Right atrium auricular region (tissue), 2 donors: ENCODE results near the gene TIAM1. TPM values are rescaled to one million over a fixed set of nuclear protein-coding genes. Genes with fewer than 3 reads are reported as not detected.

Source experiments
- DNase-seq: peaks from one replicate; pipeline ENCODE4 v3.0.0-alpha.2; 2019; ENCODE audit warnings: low spot score
- H3K27ac ChIP-seq, 2 donors: fragments of 200-600 bp; sonication (generic); 1 replicate in 1 of 2; 2 replicates in 1 of 2; pipeline ENCODE4 v1.5.1; 2016 to 2019
- H3K27me3 ChIP-seq, 2 donors: fragments of 200-600 bp; sonication (generic); one replicate each; pipeline versions ENCODE4 v1.5.1 to v1.6.0; 2017 to 2019
- H3K36me3 ChIP-seq: fragments of 200-600 bp; sonication (generic); one replicate; pipeline ENCODE4 v1.5.1; 2016
- H3K4me1 ChIP-seq, 2 donors: fragments of 200-600 bp; sonication (generic); one replicate each; pipeline versions ENCODE4 v1.5.1 to v1.6.0; 2017 to 2019
- H3K4me3 ChIP-seq, 2 donors: fragments of 200-600 bp; sonication (generic); 1 replicate in 1 of 2; 2 replicates in 1 of 2; pipeline ENCODE4 v1.5.1; 2017 to 2019; ENCODE audit warnings: mild to moderate bottlenecking in 1 of 2, moderate library complexity in 1 of 2
- H3K9me3 ChIP-seq, 2 donors: fragments of 200-600 bp; sonication (generic); one replicate each; pipeline ENCODE4 v1.5.1; 2019
- total RNA-seq, 2 donors: library from RNA; depleted of rRNA; stranded (reverse); fragments of >200 nt; gene quantifications; one replicate each; pipeline ENCODE4 v1.1.0, GENCODE V29; 2016
- TF ChIP-seq, protein P1 (sequence below), 2 donors: fragments of 200-600 bp; sonication (generic); IDR thresholded peaks; one replicate each; pipeline ENCODE4 v1.5.1; 2019; ENCODE audit warnings: antibody characterized with exemption in 2 of 2

The TIAM1 gene
- total RNA-seq, 2 donors from 2014 or later: 2.5 to 4.1 TPM

DNA sequence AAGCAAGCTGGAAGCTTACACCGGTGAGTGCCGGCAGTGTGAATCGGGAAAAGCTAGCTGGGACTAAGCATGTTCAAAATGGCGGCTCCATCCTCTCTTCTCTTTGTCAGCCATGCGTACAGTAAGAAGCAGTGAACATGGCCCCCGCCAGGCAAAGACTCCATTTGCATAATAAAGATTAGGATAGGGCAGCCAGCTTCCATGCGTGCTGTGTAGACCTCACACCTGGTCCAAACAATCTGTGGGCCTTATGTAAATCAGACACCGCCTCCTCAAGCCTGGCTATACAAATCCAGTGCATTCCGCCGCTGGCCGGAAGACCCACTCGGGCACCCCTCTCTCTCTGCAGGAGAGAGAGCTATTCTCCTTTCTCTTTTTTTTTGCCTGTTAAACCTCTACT lies 150.3 kb downstream of the TIAM1 start:
- Histone ChIP-seq H3K36me3 (no peaks in the 10 kb centered on the region), H3K27me3 (no peaks in the 10 kb centered on the region), H3K27ac (no peak overlapping the region), H3K9me3 (no peaks in the 10 kb centered on the region), H3K4me1 (no peaks in the 10 kb centered on the region), H3K4me3 (no peak overlapping the region)
- TF ChIP-seq, protein P1, sequence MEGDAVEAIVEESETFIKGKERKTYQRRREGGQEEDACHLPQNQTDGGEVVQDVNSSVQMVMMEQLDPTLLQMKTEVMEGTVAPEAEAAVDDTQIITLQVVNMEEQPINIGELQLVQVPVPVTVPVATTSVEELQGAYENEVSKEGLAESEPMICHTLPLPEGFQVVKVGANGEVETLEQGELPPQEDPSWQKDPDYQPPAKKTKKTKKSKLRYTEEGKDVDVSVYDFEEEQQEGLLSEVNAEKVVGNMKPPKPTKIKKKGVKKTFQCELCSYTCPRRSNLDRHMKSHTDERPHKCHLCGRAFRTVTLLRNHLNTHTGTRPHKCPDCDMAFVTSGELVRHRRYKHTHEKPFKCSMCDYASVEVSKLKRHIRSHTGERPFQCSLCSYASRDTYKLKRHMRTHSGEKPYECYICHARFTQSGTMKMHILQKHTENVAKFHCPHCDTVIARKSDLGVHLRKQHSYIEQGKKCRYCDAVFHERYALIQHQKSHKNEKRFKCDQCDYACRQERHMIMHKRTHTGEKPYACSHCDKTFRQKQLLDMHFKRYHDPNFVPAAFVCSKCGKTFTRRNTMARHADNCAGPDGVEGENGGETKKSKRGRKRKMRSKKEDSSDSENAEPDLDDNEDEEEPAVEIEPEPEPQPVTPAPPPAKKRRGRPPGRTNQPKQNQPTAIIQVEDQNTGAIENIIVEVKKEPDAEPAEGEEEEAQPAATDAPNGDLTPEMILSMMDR (IDR thresholded peaks at IDR 0.05): no peak
- no peak for DNase-seq

DNA sequence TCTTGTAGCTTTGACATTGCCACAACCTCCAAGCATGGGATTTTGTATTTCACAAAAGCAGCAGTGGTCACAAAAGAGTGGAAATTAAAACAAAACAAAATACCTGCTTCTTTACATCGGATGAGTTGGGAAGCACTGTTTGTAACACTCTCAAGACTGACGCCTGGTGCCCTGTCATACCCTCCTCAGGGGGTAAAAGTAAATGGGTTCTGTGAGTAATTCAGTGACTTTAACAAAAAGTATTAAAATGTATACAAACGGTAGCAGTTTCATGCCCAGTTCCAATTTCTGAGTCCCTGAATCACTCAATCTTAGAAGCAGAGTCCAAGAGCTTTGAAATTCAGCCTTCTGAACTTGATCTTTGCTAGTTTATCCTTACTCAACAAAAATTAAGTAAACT lies 152.5 kb downstream of the TIAM1 start:
- no peaks in the 10 kb centered on the region for H3K36me3 ChIP-seq
- H3K27ac ChIP-seq: no peak overlapping the region
- no peak for DNase-seq
- TF ChIP-seq, protein P1 (IDR thresholded peaks at IDR 0.05): no peak
- H3K4me3 ChIP-seq: no peak overlapping the region
- H3K4me1 ChIP-seq: no peaks in the 10 kb centered on the region
- H3K9me3 ChIP-seq: no peaks in the 10 kb centered on the region
- H3K27me3 ChIP-seq: no peaks in the 10 kb centered on the region

DNA sequence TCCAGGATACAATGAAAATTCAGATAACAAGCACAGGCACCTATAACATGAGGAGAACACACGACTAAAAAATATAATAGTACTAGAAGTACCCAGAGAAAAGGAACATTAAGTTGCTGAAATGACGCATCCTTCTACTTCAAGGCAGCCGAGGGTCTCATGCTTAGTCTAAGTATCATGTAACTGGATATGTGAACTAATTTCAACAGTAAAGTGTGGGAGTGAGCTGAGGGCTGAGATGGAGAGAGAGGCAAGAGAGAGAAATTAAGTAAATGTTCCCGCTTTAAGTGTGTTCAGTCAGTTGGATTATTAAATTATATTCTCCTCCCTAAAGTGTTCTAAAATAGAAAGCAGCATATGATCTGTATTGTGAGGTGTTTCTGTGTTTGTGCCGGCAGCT lies 153.5 kb downstream of the TIAM1 start:
- TF ChIP-seq, protein P1 (IDR thresholded peaks at IDR 0.05): no peak
- Histone ChIP-seq H3K27me3 (no peaks in the 10 kb centered on the region), H3K36me3 (no peaks in the 10 kb centered on the region), H3K4me3 (no peak overlapping the region), H3K27ac (no peak overlapping the region), H3K9me3 (no peaks in the 10 kb centered on the region), H3K4me1 (no peaks in the 10 kb centered on the region)
- DNase-seq: no peak

DNA sequence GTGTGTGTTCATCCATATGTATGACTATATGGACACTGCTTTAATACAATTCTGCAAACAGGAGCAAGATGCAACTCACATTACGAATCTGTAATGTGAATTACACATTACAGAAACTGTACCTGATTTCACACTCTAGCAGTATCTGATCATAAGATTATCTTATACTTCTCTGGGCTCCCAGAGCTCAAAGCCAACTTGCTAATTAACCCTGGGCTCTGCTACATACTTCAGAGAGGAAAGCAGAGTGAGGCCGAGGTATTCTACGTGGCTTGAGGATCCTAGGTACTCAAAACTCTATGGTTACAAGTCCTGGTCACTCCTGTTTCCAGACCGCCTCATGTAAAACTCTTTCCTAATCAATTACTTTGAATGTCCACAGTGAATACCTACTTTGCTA lies 156.6 kb downstream of the TIAM1 start:
- no peaks in the 10 kb centered on the region for H3K27me3 ChIP-seq
- no peak overlapping the region for H3K4me3 ChIP-seq
- TF ChIP-seq, protein P1 (IDR thresholded peaks at IDR 0.05): no peak
- H3K27ac ChIP-seq: no peak overlapping the region
- no peaks in the 10 kb centered on the region for H3K9me3 ChIP-seq
- H3K36me3 ChIP-seq: no peaks in the 10 kb centered on the region
- no peak for DNase-seq
- no peaks in the 10 kb centered on the region for H3K4me1 ChIP-seq

DNA sequence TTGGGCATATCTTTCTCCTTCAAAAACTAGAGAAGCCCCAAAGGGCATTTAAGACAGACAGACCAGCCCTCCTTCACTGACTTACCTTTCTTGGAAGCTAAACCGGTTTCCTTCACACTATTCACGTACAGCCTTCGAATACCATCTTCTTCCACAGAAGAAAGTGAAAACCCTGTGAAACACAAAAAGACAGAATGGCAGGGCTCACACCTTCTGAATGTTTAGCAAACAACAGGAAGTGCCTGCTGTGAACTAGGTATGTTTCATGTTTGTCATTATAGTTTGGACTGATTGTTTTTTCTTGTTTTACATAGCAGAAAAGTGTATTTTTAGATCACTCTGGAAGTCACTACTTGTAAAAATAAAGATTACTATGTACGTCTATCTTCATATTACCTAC lies 157.1 kb downstream of the TIAM1 start:
- H3K9me3 ChIP-seq: no peaks in the 10 kb centered on the region
- H3K27ac ChIP-seq: no peak overlapping the region
- H3K36me3 ChIP-seq: no peaks in the 10 kb centered on the region
- no peak for DNase-seq
- H3K4me1 ChIP-seq: no peaks in the 10 kb centered on the region
- no peak overlapping the region for H3K4me3 ChIP-seq
- no peaks in the 10 kb centered on the region for H3K27me3 ChIP-seq
- TF ChIP-seq, protein P1 (IDR thresholded peaks at IDR 0.05): no peak

DNA sequence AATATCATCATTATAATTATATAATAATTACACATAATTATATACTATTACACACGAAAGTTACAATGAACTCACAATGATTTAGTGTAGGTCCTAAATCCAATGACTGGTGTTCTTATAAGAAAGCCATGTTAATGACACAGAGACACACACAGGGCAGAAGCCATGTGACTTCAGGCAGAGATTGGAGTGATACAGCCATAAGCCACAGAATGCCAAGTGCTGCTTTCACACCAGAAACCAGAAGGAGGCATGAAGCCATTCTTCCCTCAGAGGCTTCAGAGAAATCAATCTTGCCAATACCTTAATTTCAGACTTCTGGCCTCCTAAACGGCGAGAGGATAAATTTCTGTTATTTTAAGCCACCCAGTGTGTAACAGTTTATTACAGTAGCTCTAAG lies 158.4 kb downstream of the TIAM1 start:
- no peak overlapping the region for H3K27ac ChIP-seq
- no peak overlapping the region for H3K4me3 ChIP-seq
- TF ChIP-seq, protein P1 (IDR thresholded peaks at IDR 0.05): no peak
- H3K4me1 ChIP-seq: no peaks in the 10 kb centered on the region
- no peaks in the 10 kb centered on the region for H3K9me3 ChIP-seq
- no peaks in the 10 kb centered on the region for H3K36me3 ChIP-seq
- no peaks in the 10 kb centered on the region for H3K27me3 ChIP-seq
- DNase-seq: no peak
